Endothelial cell (in vitro differentiated cells): ENCODE measurements around the gene INKA1. TPM values are rescaled to one million over a fixed set of nuclear protein-coding genes. Genes with fewer than 3 reads are reported as not detected.

Experiments used
- DNase-seq: peaks from one replicate; pipeline ENCODE4 v3.0.0; 2021; ENCODE audit warnings: low spot score
- H3K27ac Mint-ChIP-seq: one replicate; pipeline ENCODE4 v1.8.0; 2021; ENCODE audit warnings: mixed read lengths, inconsistent platforms; ENCODE audit not compliant: unreplicated experiment
- H3K27me3 Mint-ChIP-seq: one replicate; pipeline ENCODE4 v1.8.0; 2021; ENCODE audit warnings: mild to moderate bottlenecking, moderate library complexity, mixed read lengths, inconsistent platforms; ENCODE audit not compliant: unreplicated experiment
- H3K36me3 Mint-ChIP-seq: one replicate; pipeline ENCODE4 v1.8.0; 2021; ENCODE audit warnings: mild to moderate bottlenecking, low read depth, mixed read lengths, inconsistent platforms; ENCODE audit not compliant: unreplicated experiment
- H3K4me1 Mint-ChIP-seq: one replicate; pipeline ENCODE4 v1.8.0; 2021; ENCODE audit warnings: mild to moderate bottlenecking, mixed read lengths, inconsistent platforms; ENCODE audit not compliant: unreplicated experiment
- H3K4me3 Mint-ChIP-seq: one replicate; pipeline ENCODE4 v1.8.0; 2021; ENCODE audit warnings: mild to moderate bottlenecking, mixed read lengths, inconsistent platforms; ENCODE audit not compliant: unreplicated experiment
- H3K9me3 Mint-ChIP-seq: one replicate; pipeline ENCODE4 v1.8.0; 2021; ENCODE audit warnings: mixed read lengths, inconsistent platforms; ENCODE audit not compliant: unreplicated experiment
- CTCF ChIP-seq: fragments of 200-600 bp; sonication (generic); IDR thresholded peaks from one replicate; pipeline ENCODE4 v1.5.0; 2021; ENCODE audit warnings: antibody characterized with exemption; ENCODE audit not compliant: unreplicated experiment
- total RNA-seq: library from RNA; stranded (reverse); fragmentation: NEBNext Ultra II Directional; extraction: Animal tissue kit (Norgen Biotek cat#: 25700); gene quantifications from one replicate; pipeline ENCODE4 v1.2.1, GENCODE V29; 2021; ENCODE audit not compliant: unreplicated experiment

The INKA1 gene
- total RNA-seq, 1 donor from 2014 or later, result 57.6 TPM

GRCh38 chr3:49794926-49795905, 7.8 kb upstream of the INKA1 start:
- peaks cover 10% of the 10 kb centered on the region for H3K27me3 Mint-ChIP-seq
- no peak for TF ChIP-seq CTCF

GRCh38 chr3:49799105-49799504, 4.0 kb upstream of the INKA1 start:
- H3K4me3 Mint-ChIP-seq, result no peak overlapping the region
- DNase-seq, result no peak
- peaks cover 34% of the 10 kb centered on the region for H3K4me1 Mint-ChIP-seq
- no peak for TF ChIP-seq CTCF
- H3K36me3 Mint-ChIP-seq, result peaks cover 4% of the 10 kb centered on the region
- H3K27ac Mint-ChIP-seq, result no peak overlapping the region
- no peaks in the 10 kb centered on the region for H3K9me3 Mint-ChIP-seq
- peaks cover 6% of the 10 kb centered on the region for H3K27me3 Mint-ChIP-seq

More at GRCh38 chr3:49794926-49795905, 7.8 kb upstream of the INKA1 start:
- DNase-seq, result no peak
- H3K4me1 Mint-ChIP-seq, result peaks cover 27% of the 10 kb centered on the region
- no peaks in the 10 kb centered on the region for H3K9me3 Mint-ChIP-seq
- H3K36me3 Mint-ChIP-seq, result peaks cover 4% of the 10 kb centered on the region
- H3K27ac Mint-ChIP-seq, result no peak overlapping the region
- no peak overlapping the region for H3K4me3 Mint-ChIP-seq

GRCh38 chr3:49799761-49800160, 3.3 kb upstream of the INKA1 start, which contains the start of gene CDHR4:
TSS of gene CDHR4 (minus strand) at chr3:49799873. CDS start at chr3:49799812, 61 bp downstream.
- peaks cover 6% of the 10 kb centered on the region for H3K27me3 Mint-ChIP-seq
- H3K27ac Mint-ChIP-seq, result no peak within 1 kb of the TSS
- no peak for TF ChIP-seq CTCF
- H3K9me3 Mint-ChIP-seq, result no peaks in the 10 kb centered on the region
- H3K4me1 Mint-ChIP-seq, result peaks cover 36% of the 10 kb centered on the region
- H3K4me3 Mint-ChIP-seq, result no peak within 1 kb of the TSS
- peaks cover 4% of the 10 kb centered on the region for H3K36me3 Mint-ChIP-seq
- no peak for DNase-seq

GRCh38 chr3:49801160-49801559, 1.9 kb upstream of the INKA1 start:
- H3K4me3 Mint-ChIP-seq, result peak overlapping the region; percentile 21
- DNase-seq, result no peak
- peaks cover 7% of the 10 kb centered on the region for H3K36me3 Mint-ChIP-seq

More at GRCh38 chr3:49801160-49801559, 1.9 kb upstream of the INKA1 start:
- Mint-ChIP-seq H3K9me3 (no peaks in the 10 kb centered on the region), H3K27me3 (peaks cover 6% of the 10 kb centered on the region), H3K4me1 (peaks cover 43% of the 10 kb centered on the region), H3K27ac (no peak overlapping the region)
- TF ChIP-seq CTCF, result no peak
